A673 (cell line): ENCODE results near the gene MARCHF5. TPM values are rescaled to one million over a fixed set of nuclear protein-coding genes. Genes with fewer than 3 reads are reported as not detected.

ENCODE experiments used
- BruUV-seq: library from RNA; stranded (reverse); fragments of 400-500 nt; replicated peaks from 2 replicates; lab custom pipeline; 2021; lab: Mats Ljungman, UMichigan
- CTCF ChIA-PET: fragments of 300-600 bp; sonication (Branson Sonifier 250); formaldehyde crosslinking; loops from one replicate; lab custom pipeline; 2022; ENCODE audit warnings: antibody characterized with exemption; lab: Charles Lee
- POLR2A ChIA-PET: fragments of 300-600 bp; sonication (Branson Sonifier 250); formaldehyde crosslinking; loops from one replicate; lab custom pipeline; 2022; ENCODE audit warnings: antibody characterized with exemption; ENCODE audit not compliant: low non-redundant PET; lab: Charles Lee
- DNase-seq: peaks from one replicate; pipeline ENCODE4 v3.0.0-alpha.2; 2015; ENCODE audit warnings: low spot score
- H3K27ac ChIP-seq: fragments of 200-600 bp; sonication (generic); 2 replicates; pipeline ENCODE4 v1.5.1; 2016; ENCODE audit warnings: mixed run types, low read depth, mild to moderate bottlenecking, mixed read lengths, antibody characterized with exemption, low read length; ENCODE audit not compliant: poor library complexity, severe bottlenecking
- H3K27me3 ChIP-seq: fragments of 200-600 bp; sonication (generic); replicated peaks from 2 replicates; pipeline ENCODE4 v1.6.1; 2017; ENCODE audit warnings: mixed run types, low read depth, mild to moderate bottlenecking, mixed read lengths, antibody characterized with exemption, low read length; ENCODE audit not compliant: insufficient read depth, poor library complexity
- H3K36me3 ChIP-seq: fragments of 200-600 bp; sonication (generic); 2 replicates; pipeline ENCODE4 v1.6.1; 2016; ENCODE audit warnings: mixed run types, mild to moderate bottlenecking, mixed read lengths, antibody characterized with exemption, low read length; ENCODE audit not compliant: insufficient read depth, poor library complexity, severe bottlenecking
- H3K4me1 ChIP-seq: fragments of 200-600 bp; sonication (generic); 2 replicates; pipeline ENCODE4 v1.6.1; 2017; ENCODE audit warnings: mixed run types, mild to moderate bottlenecking, mixed read lengths, antibody characterized with exemption, low read length; ENCODE audit not compliant: insufficient read depth, poor library complexity, severe bottlenecking
- H3K4me3 ChIP-seq: fragments of 200-600 bp; sonication (generic); 2 replicates; pipeline ENCODE4 v1.5.1; 2016; ENCODE audit warnings: low read depth, mixed run types, mild to moderate bottlenecking, mixed read lengths, low read length; ENCODE audit not compliant: poor library complexity, severe bottlenecking
- H3K9me3 ChIP-seq: fragments of 200-600 bp; sonication (generic); 2 replicates; pipeline ENCODE4 v1.6.1; 2016; ENCODE audit warnings: mixed run types, low read depth, mild to moderate bottlenecking, mixed read lengths, antibody characterized with exemption, low read length; ENCODE audit not compliant: poor library complexity, severe bottlenecking
- EZH2 ChIP-seq: fragments of 200-600 bp; sonication (generic); IDR thresholded peaks from 2 replicates; pipeline ENCODE4 v1.6.1; 2017; ENCODE audit warnings: borderline replicate concordance, low read depth, mild to moderate bottlenecking, mixed read lengths, antibody characterized with exemption, low read length; ENCODE audit not compliant: poor library complexity, severe bottlenecking
- intact Hi-C: fragments of 100-400 bp; cut with micrococcal nuclease; formaldehyde crosslinking; loops from one replicate; pipeline ENCODE4 v1.10.0; 2022; ENCODE audit not compliant: unreplicated experiment
- total RNA-seq: library from RNA; stranded (reverse); gene quantifications from 2 replicates; pipeline ENCODE4 v1.2.3, GENCODE V29; 2021
- TF ChIP-seq, protein P1 (sequence below): fragments of 300-800, 200-600 bp; sonication (generic); conservative IDR thresholded peaks from 2 replicates; pipeline ENCODE4 v1.5.1; 2017; ENCODE audit warnings: low read depth, mild to moderate bottlenecking, antibody characterized with exemption, low read length, moderate library complexity, mixed read lengths

The MARCHF5 gene
- total RNA-seq, 1 experiment from 2014 or later: 79.9 TPM

DNA sequence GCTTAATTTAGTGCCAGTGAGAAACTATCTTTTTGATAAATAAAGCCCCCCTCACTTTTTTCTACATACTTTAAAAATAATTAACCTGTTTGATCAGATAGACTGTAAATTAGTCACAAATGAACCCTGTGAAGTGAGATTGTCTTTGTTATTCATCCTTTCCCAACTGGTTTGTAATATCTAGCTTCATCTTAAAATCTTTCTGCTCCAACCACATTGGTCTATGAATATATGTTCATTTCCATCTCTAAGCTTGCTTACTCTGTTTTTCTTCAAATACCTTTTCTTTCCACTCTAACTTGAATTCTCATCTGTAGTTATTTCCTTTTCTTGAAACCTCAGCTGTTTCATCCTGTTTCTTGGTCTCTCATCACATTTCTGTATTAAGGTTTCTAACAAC is 12.1 kb downstream of the MARCHF5 start:
- CTCF ChIA-PET: no interaction called here
- intact Hi-C loops: no loop called here
- BruUV-seq: no TSS peak

DNA sequence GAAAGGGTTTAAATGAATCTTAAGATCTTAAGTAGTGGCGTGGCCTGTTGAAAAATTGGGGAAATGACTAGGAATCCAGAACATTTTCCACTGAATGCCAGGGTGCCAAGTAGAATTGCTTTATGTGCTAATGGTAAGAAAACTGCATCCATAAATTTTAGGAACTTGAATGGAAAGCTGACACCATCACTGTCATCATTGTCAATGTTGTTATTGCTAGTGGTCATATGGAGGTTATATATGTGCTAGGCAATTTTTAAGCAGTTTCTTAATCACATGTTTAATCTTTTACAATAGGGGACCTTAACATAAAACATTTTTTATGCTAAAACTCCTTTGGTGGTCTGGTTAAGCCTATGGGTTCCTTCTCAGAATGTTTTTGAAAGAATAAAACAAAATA is 13.1 kb downstream of the MARCHF5 start:
- ChIA-PET CTCF (no interaction called here), POLR2A (no interaction called here)
- no peak for DNase-seq
- intact Hi-C loops: no loop called here
- Histone ChIP-seq H3K4me3 (no peak overlapping the region), H3K9me3 (no peaks in the 10 kb centered on the region), H3K27ac (no peak overlapping the region), H3K36me3 (peaks cover 4% of the 10 kb centered on the region), H3K4me1 (peaks cover 13% of the 10 kb centered on the region), H3K27me3 (no peaks in the 10 kb centered on the region)
- no TSS peak for BruUV-seq
- TF ChIP-seq, protein P1, sequence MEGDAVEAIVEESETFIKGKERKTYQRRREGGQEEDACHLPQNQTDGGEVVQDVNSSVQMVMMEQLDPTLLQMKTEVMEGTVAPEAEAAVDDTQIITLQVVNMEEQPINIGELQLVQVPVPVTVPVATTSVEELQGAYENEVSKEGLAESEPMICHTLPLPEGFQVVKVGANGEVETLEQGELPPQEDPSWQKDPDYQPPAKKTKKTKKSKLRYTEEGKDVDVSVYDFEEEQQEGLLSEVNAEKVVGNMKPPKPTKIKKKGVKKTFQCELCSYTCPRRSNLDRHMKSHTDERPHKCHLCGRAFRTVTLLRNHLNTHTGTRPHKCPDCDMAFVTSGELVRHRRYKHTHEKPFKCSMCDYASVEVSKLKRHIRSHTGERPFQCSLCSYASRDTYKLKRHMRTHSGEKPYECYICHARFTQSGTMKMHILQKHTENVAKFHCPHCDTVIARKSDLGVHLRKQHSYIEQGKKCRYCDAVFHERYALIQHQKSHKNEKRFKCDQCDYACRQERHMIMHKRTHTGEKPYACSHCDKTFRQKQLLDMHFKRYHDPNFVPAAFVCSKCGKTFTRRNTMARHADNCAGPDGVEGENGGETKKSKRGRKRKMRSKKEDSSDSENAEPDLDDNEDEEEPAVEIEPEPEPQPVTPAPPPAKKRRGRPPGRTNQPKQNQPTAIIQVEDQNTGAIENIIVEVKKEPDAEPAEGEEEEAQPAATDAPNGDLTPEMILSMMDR: no peak
- TF ChIP-seq EZH2: no peak

More for the DNA sequence above, 12.1 kb downstream of the MARCHF5 start:
- POLR2A ChIA-PET: no interaction called here
- no peaks in the 10 kb centered on the region for H3K27me3 ChIP-seq
- peaks cover 4% of the 10 kb centered on the region for H3K36me3 ChIP-seq
- TF ChIP-seq, protein P1: no peak
- TF ChIP-seq EZH2: no peak
- peaks cover 13% of the 10 kb centered on the region for H3K4me1 ChIP-seq
- no peak overlapping the region for H3K4me3 ChIP-seq
- H3K9me3 ChIP-seq: no peaks in the 10 kb centered on the region
- no peak for DNase-seq
- H3K27ac ChIP-seq: no peak overlapping the region

DNA sequence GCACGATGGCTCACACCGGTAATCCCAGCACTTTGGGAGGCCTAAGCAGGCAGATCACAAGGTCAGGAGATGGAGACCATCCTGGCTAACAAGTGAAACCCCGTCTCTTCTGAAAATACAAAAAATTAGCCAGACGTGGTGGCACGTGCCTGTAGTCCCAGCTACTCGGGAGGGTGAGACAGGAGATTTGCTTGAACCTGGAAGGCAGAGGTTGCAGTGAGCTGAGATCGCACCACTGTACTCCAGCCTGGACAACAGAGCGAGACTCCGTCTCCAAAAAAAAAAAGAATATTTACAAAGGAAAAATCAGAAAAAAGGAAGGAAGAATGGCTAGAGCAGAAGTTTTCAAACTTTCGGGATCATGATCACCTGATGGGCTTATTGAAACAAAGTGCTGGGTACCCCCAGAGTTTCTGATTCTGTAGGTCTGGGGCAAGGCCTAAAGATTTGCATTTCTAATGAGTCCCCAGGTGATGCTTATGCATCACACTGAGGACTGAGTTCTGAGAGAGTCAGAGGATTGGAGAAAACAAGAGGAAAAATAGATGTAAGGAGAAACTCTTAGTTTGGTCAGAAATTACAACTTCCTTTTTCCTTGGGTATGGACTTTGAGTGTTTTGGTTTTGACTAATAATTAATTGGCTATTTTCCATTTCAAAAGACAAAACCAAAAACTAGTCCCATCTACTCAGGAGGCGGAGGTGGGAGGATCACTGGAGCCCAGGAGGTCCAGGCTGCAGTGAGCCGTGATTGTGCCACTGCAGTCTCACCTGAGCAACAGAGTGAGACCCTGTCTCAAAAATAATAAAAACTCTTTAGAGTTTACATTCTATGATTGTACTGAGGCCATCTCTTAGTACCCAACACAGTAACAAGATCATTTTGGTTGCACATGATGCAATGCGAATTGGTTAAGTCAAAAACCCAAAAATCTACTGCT is 14.4 kb downstream of the MARCHF5 start:
- H3K4me3 ChIP-seq: no peak overlapping the region
- POLR2A ChIA-PET: no interaction called here
- H3K4me1 ChIP-seq: peaks cover 13% of the 10 kb centered on the region
- BruUV-seq: no TSS peak
- intact Hi-C loops: no loop called here
- no peaks in the 10 kb centered on the region for H3K27me3 ChIP-seq
- H3K9me3 ChIP-seq: no peaks in the 10 kb centered on the region
- H3K36me3 ChIP-seq: peaks cover 4% of the 10 kb centered on the region
- TF ChIP-seq EZH2: no peak
- TF ChIP-seq, protein P1: no peak
- DNase-seq: no peak
- CTCF ChIA-PET: no interaction called here
- H3K27ac ChIP-seq: no peak overlapping the region
